Kidney (tissue), 14 donors: ENCODE results near the gene CEMIP. TPM values are rescaled to one million over a fixed set of nuclear protein-coding genes. Genes with fewer than 3 reads are reported as not detected.

Experiments used
- DNase-seq, 5 donors: peaks; one replicate each; pipeline ENCODE4 v3.0.0-alpha.2; 2013 to 2020
- FAIRE-seq: peaks from 2 replicates; lab custom pipeline; 2012; peaks lifted over from hg19 to GRCh38; lab: Jason Lieb, UNC
- H3K27ac ChIP-seq, 2 donors: one replicate each; pipeline ENCODE4 v1.7.0; 2013; ENCODE audit warnings: low read depth in 2 of 2, low read length in 2 of 2, inconsistent platforms in 1 of 2
- H3K27me3 ChIP-seq: one replicate; pipeline ENCODE4 v1.7.1; 2013; ENCODE audit warnings: low read length, inconsistent platforms; ENCODE audit not compliant: control insufficient read depth, insufficient read depth
- H3K36me3 ChIP-seq, 3 donors: one replicate each; pipeline versions ENCODE4 v1.7.0 to v1.7.1; 2013; ENCODE audit warnings: low read length in 3 of 3, control low read depth in 1 of 3, inconsistent platforms in 1 of 3; ENCODE audit not compliant: insufficient read depth in 3 of 3, control insufficient read depth in 2 of 3
- H3K4me1 ChIP-seq, 3 donors: one replicate each; pipeline versions ENCODE4 v1.7.0 to v1.7.1; 2013; ENCODE audit warnings: low read length in 3 of 3, inconsistent platforms in 1 of 3, low read depth in 1 of 3; ENCODE audit not compliant: control insufficient read depth in 2 of 3, insufficient read depth in 2 of 3
- H3K4me3 ChIP-seq, 3 donors: one replicate each; pipeline versions ENCODE4 v1.7.0 to v1.8.1; 2013; ENCODE audit warnings: low read length in 3 of 3, control low read depth in 1 of 3, inconsistent platforms in 1 of 3
- H3K9ac ChIP-seq, 3 donors: one replicate each; pipeline versions ENCODE4 v1.7.0 to v1.7.1; 2013; ENCODE audit warnings: low read length in 3 of 3, control low read depth in 1 of 3, inconsistent platforms in 1 of 3
- H3K9me3 ChIP-seq, 3 donors: one replicate each; pipeline versions ENCODE4 v1.7.0 to v1.7.1; 2013; ENCODE audit warnings: low read length in 3 of 3, control low read depth in 1 of 3, inconsistent platforms in 1 of 3; ENCODE audit not compliant: control insufficient read depth in 2 of 3, insufficient read depth in 1 of 3
- CTCF ChIP-seq: IDR thresholded peaks from 3 replicates; pipeline ENCODE4 v1.5.1; 2012; ENCODE audit warnings: mild to moderate bottlenecking, moderate library complexity, borderline replicate concordance; ENCODE audit not compliant: insufficient read depth; ENCODE audit errors: extremely low read depth
- intact Hi-C: fragments of 100-400 bp; cut with DNase I; formaldehyde crosslinking; loops from one replicate; pipeline ENCODE4 v1.11.1; 2022
- polyA plus RNA-seq: library from polyadenylated mRNA; stranded (reverse); fragments of 350-450 nt; fragmentation: Illumina TruSeq; extraction: RNeasy Lipid Tissue Mini Kit (QIAGEN cat#74804); gene quantifications from one replicate; pipeline ENCODE4 v1.2.3, GENCODE V29; 2014; ENCODE audit warnings: low read depth, low replicate concordance; ENCODE audit not compliant: insufficient read depth
- total RNA-seq: library from RNA; stranded (reverse); fragmentation: NEBNext Ultra II Directional; extraction: Animal tissue kit (Norgen Biotek cat#: 25700); gene quantifications from one replicate; pipeline ENCODE4 v1.2.1, GENCODE V29; 2021
- donor health status: control.
- donor health status: control.
- donor health status: control.
- donor health status: control.
- donor health status: control.
- donor health status: DM: yes; HTN: yes; CAD: no.
- donor health status: Normal renal cell carcinoma (clear cell type).

CEMIP gene
- total and polyA plus RNA-seq, 2 donors from 2014 or later, result 0.11 to 0.57 TPM

- Histone ChIP-seq H3K9me3 (no peaks in the 10 kb centered on the region), H3K27me3 (no peaks in the 10 kb centered on the region), H3K9ac (no peak overlapping the region), H3K27ac (no peak overlapping the region), H3K4me3 (no peak overlapping the region), H3K4me1 (no peaks in the 10 kb centered on the region), H3K36me3 (no peaks in the 10 kb centered on the region)
- no peak for FAIRE-seq
- DNase-seq, result no peak
- intact Hi-C loops, result no loop called here
- TF ChIP-seq CTCF, result no peak
Measured at GRCh38 chr15:80875568-80876347, 96.6 kb downstream of the CEMIP start.

- H3K4me1 ChIP-seq, result no peaks in the 10 kb centered on the region
- no peak for FAIRE-seq
- H3K36me3 ChIP-seq, result no peaks in the 10 kb centered on the region
- H3K4me3 ChIP-seq, result no peak overlapping the region
- no peaks in the 10 kb centered on the region for H3K9me3 ChIP-seq
- H3K27ac ChIP-seq, result no peak overlapping the region
- DNase-seq, result no peak
- TF ChIP-seq CTCF, result no peak
- no peaks in the 10 kb centered on the region for H3K27me3 ChIP-seq
- no peak overlapping the region for H3K9ac ChIP-seq
- intact Hi-C loops, result no loop called here
Measured at GRCh38 chr15:80876348-80876674, 97.1 kb downstream of the CEMIP start.

GRCh38 chr15:80878242-80878866 lies 99.2 kb downstream of the CEMIP start:
- FAIRE-seq (no peak), DNase-seq (no peak)
- Histone ChIP-seq H3K36me3 (no peaks in the 10 kb centered on the region), H3K27me3 (no peaks in the 10 kb centered on the region), H3K4me1 (no peaks in the 10 kb centered on the region), H3K9me3 (no peaks in the 10 kb centered on the region), H3K27ac (no peak overlapping the region), H3K9ac (no peak overlapping the region), H3K4me3 (no peak overlapping the region)
- intact Hi-C loops, result no loop called here
- TF ChIP-seq CTCF, result no peak

GRCh38 chr15:80878867-80879250 lies 99.7 kb downstream of the CEMIP start:
- no peak for DNase-seq
- Histone ChIP-seq H3K27me3 (no peaks in the 10 kb centered on the region), H3K9me3 (no peaks in the 10 kb centered on the region), H3K9ac (no peak overlapping the region), H3K4me1 (no peaks in the 10 kb centered on the region), H3K27ac (no peak overlapping the region), H3K4me3 (no peak overlapping the region), H3K36me3 (no peaks in the 10 kb centered on the region)
- no peak for FAIRE-seq
- TF ChIP-seq CTCF, result no peak
- intact Hi-C loops, result no loop called here
